Fibroblast of skin of back (primary cell): Measurements from ENCODE around the gene GTF2I.
"Not testable (repeated sequence)": the region's sequence is repeated elsewhere in the genome, so short reads cannot be mapped to it uniquely, and the experiment has no call there.

ENCODE experiments used
- DNase-seq: peaks from one replicate; pipeline ENCODE4 v3.0.0-alpha.2; 2013

Gene GTF2I

DNA sequence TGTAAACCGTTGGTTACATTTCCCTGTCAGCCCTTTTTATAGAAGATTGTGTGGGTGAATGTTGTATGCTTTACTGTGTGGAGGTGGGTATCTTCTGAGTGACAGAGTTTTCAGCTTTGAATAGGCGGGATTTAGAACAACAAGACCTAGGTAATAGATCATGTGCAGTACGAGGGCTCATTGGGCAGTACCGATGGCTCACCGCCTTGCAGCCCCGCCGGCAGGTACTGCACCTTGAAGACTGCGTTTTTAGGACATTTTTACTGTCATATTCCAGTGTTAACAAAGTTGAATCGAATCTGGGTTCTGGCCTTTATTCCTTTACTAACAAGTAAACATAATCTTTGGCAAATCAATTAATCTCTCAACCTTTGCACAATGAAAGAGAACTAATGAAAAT is 60.4 kb downstream of the GTF2I start:
- no peak for DNase-seq

DNA sequence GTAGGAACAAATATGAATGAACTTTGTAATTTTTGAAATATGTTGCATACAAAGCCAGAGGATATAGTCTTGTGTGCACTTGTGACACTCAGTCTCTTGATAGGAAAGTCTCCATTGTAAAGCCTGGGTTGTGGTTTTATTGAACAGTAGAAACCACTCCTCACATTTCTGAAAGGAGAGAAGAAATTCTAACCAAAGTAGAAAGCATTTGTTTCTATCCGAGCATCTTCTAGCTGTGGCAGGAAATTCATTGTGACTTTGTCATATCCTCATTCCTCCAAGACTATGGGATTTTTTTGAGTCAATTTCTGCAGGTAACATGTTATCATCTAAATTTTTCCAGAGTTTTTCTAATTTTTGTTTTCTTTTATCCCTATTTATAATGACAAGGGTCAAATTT is 60.8 kb downstream of the GTF2I start:
- peak; percentile 35 for DNase-seq

DNA sequence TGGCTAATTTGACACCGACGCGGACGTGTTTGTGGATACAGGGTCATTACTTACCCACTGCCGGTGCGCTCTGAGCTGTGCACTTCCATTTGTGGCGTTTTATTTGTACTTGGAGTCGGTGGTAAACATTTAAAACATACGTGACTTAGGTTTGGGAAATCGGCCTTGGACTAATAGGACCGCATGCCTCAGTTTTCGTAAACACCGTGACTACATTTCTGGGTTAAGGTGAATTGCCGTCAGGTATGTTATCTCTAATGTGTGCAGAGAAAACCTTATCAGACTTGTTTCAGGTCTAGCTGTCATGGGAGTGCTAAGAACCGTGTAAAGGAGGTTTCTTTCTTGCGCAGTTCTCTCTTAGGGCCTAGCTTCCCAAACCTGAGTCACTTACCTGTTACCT is 64.6 kb downstream of the GTF2I start:
- DNase-seq: no peak

DNA sequence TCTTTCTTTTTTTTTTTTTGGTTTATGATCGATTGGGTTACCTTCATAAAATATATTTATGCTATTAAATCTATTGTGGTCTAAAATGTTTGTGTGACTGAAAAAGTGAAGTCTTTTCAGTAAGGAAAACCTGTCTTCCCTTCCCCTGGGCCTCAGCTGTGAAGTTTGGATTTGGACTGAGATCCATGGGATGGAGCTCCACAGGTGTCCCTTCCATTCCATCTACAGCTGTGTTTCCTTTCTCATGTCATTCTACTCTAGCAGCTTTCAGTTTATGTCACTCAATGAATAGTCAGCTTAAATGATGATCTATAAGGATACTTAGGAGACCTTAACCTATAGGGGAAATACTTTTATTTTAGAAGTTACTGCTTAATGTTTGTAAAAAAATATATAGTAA is 68.3 kb downstream of the GTF2I start:
- no peak for DNase-seq

DNA sequence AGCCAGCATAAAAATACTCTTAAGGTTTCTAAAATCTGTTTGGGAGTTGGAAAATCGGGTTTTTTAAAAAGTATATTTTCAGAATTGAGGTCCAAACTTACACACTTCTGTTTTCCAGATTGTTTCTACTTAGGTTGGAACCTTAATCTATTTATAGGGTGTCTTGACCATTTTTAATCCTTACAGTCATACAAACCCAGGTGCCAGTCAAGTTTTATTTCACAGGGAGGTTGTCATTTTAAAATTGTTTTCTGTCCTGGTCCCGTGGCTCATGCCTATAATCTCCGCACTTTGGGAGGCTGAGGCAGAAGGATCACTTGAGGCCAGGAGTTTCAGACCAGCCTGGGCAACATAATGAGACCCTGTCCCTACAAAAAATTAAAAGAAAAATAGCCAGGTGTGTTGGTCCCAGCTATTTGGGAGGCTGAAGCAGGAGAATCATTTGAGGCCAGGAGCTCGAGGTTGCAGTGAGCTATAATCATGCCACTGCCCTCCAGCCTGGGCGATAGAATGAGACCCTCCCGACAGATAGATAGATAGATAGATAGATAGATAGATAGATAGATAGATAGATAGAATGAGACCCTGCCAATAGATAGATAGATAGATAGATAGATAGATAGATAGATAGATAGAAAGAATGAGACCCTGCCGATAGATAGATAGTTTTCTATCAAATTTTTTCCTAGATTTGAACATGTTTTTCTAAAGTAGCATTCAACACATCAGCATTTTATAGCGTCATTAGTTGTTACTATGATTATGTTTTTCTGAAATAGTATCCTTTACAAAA is 69.0 kb downstream of the GTF2I start:
- DNase-seq: no peak

DNA sequence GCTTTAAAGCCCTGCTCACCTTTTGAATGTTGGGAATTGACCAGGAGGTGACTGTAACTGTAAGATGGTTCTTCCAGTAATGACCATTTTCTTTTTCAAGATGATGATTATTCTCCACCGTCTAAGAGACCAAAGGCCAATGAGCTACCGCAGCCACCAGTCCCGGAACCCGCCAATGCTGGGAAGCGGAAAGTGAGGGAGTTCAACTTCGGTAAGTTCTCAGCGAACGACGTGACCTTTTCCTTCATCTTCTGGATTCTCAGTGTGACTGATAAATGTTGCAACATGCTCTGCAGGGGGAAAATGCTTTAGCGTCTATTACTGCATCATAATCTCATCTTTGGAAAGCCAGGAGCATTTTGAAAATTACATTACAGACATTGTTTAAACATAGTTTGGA is 71.2 kb downstream of the GTF2I start:
- DNase-seq: not testable (repeated sequence)

DNA sequence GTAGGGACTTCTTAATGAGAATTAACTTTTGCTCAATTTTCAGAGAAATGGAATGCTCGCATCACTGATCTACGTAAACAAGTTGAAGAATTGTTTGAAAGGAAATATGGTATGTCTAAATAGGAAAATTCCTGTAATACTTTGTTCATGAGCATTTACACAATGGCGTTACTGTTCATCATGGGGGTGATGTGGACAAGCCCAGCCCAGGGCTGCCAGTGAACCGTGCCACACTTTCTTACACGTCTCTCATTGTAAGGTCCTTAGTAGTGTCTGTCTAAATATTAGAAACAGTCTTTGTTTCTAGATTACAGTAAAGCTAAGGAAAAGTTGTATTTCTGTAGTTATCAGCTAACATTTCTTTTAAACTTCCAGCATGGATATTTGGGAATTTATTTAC is 72.7 kb downstream of the GTF2I start:
- DNase-seq: not testable (repeated sequence)

DNA sequence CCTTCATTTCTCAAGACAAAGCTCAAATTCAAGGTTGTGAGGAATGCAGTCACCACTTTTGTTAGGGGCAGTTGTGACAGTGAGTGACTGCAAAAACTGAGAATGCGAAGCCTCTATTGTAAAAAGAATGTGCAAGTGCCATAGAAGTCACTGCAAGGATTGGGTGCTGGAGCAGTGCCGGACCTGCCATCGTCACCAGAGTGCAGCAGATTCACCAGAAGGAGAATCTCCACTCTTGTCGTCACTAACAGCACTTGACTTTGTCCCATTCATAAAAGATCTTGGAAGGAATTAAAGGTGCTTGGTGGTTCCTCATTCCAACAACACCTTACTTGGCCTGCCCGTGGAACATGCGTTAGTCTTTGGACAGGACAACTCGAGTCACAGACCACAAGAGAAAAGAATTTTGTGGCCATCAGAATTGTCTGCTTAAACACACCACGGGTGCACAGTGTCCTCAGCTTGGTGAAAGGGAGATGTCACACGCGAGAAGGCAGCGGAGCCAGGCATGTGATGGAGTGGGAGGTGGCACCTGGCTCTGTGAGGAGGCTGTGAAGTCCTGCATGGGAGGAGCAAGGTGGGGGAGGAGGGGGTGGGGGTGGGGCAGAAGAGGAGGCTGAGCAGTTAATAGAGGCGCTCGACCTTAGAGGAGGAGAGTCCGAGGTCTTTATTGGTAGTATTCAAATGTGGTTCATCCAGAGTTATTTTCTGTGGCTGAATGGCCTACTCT is 82.6 kb downstream of the GTF2I start:
- DNase-seq: not testable (repeated sequence)

DNA sequence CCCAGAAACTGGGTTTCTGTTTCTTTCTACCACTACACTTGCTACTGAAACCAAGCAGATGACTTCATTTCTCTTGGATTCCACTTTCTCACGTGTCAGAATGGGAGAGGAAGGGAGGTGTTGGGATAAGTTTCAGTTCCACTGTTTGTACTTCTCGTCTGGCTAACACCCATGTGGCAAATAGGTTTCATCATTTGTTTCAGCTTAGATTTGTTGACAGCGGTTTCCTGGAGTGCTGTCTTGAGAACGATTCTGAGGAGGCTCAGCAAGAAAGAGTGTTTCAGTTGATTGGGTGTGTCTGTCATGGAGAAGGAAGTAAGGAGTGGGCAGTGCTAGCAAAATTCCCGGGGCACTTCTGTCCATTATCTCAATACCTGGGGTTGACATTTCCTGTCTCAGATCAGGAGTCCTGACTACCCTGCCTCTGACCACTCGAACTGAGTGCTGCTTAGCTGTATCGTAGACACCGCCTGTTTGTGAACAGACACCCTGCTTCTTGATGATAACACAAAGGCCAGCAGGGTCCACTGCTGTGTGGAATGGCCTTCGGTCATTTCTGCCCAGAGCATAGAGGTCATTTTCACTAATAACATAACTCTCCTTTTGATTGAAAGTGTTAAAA is 86.5 kb downstream of the GTF2I start:
- not testable (repeated sequence) for DNase-seq

DNA sequence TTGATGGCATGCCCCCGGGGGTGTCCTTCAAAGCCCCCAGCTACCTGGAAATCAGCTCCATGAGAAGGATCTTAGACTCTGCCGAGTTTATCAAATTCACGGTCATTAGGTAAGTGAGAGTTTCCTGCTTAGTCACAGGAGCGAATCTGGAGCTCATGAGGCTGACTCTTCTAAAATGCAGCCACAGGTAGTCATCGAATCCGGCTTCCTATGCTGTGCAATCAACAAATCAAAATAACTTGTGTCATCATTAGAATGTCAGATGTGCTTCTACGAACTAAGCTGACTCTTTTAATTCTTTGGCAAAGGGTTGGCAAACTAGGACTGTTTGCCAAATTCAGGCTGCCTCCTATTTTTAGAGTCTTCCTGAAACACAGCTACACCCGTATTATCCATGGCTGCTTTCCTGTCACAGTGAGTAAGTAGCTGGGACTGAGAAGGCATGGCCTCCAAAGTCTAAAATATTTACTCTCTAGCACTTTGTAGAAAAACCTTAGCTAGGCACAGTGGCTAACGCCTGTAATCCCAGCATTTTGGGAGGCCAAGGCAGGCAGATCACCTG is 96.5 kb downstream of the GTF2I start:
- not testable (repeated sequence) for DNase-seq

DNA sequence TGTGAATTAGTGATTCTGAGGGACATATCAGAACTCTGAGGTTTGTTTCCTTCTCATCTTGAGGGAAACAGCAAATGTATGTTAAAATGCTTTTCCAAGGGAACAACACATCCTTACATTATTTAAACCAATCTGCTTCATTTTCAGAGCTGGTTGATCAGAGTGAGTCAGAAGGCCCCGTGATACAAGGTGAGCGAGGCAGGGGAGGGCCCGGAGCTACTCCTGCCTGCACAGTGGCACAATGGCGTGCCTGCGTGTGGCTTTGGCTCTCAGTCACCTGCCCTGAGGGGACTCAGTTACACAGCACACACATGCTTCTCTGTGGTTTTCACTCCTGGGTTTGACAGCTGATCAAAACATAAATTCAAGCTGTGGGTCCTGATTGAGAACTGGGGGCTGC is 99.2 kb downstream of the GTF2I start:
- DNase-seq: not testable (repeated sequence)

DNA sequence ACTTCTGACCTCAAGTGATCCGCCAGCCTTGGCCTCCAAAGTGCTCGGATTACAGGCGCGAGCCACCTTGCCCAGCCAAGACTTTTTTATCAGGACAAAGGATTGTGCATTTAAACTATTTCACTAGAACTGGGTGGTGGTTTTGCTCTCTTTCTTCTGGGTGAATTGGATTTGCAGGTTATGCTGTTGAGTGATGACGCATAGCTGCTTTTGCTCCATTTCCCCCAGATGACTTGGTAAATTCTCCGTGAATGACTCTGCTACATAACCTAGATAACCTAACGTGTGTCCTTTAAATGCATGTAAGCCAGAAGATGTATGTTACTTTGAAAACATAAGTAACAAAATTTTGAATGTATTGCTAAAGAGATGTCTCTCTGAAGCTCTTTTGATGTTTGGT is 100.8 kb downstream of the GTF2I start:
- not testable (repeated sequence) for DNase-seq

DNA sequence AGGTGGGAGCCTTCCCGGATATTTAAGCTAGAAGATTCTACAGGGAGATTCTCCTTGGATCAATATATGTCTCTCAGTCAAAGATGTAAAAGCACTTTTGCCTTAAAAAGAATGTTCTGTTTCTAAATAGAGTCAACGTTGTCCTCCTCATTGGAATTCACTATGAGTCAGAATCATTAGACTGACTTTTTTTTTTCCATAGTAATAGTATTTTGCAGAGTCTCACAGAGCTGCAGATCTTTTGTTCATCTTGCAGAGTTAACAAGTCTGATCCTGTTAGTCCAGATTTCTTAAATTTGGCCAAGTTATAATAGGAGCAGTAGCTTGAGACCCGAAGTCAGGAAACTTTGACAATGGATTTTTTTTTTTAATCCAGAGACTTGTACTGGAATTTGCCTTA is 101.5 kb downstream of the GTF2I start:
- not testable (repeated sequence) for DNase-seq

DNA sequence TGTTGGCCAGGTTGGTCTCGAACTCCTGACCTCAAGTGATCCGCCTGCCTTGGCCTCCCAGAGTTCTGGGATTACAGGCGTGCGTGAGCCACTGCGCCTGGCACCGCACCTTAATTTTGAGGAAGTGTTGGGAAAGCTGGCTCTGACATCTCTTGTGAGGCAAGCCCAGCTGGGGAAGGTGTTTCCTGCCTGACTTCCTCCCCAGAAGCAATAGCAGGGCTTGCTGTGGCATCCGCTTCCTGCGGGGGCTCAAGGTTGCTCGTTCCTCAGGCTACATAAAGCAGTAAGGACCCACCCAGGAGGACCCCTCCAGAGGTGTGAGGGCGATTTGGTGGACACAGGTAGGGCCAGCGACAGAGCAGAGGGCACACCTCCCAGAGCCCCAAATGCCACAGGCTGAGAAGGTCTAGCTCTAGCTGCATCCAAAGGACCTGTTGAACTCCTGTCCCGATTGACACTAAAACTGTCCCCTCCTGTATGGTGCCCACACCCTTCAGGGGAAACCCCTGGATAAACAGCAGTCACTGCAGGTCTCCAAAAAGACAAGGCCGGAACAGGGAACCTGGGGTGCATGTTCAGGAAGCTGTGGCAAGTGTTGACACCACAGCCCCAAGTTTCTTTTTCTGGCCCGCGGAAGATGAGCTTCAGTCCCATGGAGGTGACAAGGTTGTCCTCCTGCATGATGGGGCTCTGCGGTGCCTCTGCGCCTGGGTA is 107.8 kb downstream of the GTF2I start:
- DNase-seq: not testable (repeated sequence)

DNA sequence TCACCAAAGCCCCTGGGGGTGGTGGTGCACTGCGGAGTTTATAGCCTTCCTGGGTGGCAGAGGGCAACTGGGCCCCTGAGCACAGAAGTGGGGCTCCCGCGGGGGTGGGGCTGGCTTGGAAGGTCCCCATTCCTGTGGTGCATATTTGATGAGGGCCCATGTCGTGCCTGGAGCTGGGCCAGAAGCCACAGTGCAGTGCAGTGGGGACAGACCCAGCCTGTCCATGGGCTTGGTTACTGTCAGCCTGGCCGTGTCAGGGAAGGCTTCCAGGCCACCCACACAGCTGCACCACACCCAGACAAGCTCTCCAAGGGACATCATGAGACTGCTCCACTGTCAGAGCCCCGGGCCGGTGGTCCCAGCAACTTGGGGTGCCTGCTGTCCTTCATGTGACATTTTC is 109.0 kb downstream of the GTF2I start:
- not testable (repeated sequence) for DNase-seq

DNA sequence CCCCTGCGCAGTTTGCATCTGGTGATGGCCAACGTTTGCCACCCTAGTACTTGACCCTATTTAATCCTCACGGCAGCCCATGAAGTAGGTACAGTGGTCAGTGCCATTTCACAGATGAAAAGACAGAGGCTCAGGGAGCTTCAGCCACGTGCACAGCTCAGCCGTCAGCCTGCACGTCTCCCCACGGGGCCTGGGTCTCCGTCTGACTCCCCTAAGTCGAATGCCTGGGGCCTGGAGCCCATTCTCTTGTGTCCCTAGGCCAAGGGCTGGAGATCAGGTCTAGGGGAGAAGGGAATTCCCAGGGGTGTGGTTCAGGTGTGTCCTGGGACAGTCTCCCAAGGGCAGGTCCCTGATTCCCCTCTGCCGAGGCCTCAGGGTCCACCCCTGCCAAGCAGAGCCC is 109.5 kb downstream of the GTF2I start:
- DNase-seq: not testable (repeated sequence)

DNA sequence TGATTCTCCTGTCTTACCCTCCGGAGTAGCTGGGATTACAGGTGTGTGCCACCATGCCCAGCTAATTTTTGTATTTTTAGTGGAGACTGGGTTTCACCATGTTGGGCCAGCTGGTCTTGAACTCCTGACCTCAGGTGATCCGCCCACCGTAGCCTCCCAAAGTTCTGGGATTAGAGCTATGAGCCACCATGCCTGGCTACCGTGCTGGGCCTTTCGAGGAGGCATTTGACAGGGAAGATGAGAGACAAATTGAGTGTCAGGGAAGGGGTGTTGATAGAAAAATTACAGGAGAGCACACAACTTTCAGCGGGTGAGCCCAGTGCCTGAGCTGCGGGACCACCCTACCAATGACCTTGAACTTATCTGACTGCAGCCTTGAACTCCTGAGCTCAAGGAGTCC is 112.5 kb downstream of the GTF2I start:
- not testable (repeated sequence) for DNase-seq

DNA sequence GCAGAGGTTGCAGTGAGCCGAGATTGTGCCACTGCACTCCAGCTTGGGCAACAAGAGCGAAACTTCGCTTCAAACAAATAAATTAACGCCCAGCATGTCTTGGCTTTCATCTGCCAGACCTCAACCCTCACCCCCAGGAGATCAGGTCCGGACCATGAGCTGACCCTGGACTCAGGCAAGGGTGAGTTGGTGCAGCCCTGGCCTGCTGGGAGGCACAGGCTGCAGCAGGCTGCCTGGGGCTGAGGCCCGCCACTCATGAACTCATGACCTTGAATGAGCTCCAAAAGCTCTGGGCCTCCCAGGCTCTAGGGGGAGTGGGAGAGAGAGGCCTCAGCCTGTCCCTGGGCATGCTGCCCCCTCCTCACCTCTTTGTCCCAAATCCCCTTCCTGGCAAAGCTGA is 114.6 kb downstream of the GTF2I start:
- not testable (repeated sequence) for DNase-seq

DNA sequence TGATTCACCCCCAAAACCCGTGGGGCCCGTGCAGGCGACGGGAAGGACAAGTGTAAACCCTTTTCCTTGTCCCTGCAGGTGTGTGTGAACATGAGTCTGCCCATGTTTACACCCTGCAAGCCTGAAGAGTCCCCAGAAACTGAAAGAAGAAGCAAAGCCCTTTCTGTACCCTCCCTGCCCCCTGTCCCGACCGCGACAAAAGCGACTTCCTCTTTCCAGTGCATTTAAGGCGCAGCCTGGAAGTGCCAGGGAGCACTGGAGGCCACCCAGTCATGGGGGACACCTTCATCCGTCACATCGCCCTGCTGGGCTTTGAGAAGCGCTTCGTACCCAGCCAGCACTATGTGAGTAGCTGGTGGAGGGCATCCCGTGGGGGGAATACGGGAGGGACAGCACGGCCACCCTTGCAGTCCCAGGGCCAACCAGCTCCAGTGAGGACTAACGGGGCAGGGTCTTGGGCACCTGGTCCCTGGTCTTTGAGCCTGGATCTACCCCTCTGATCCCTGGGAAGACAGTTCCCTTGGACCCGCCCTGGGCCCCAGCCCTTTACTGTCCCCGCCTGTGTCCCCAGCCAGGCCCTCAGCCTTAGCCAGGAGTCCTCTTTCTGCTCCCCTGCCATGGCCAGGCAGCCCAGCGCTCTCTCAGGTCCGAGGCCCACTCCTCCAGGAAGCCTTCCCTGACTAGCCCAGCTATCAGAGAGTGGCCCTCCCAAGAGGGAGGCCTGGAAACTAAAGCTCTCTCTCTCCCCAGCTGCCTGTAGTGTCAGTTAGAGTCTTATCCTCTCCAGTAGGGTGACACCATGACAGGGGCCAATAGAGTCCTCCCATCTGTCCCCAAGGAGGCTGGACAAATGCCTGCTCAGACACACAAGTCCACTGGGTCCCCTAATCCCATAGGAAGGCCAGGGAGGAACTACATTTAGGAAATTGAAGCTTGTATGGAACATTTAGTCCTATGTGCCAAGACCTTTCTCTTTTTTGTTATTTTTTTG is 116.5 kb downstream of the GTF2I start, which contains the start of gene NCF1:
NCF1 (plus strand) TSS at position 252 of the 991 bp plus-strand sequence; CDS start at position 273, 21 bp downstream.
- DNase-seq: not testable (repeated sequence)

DNA sequence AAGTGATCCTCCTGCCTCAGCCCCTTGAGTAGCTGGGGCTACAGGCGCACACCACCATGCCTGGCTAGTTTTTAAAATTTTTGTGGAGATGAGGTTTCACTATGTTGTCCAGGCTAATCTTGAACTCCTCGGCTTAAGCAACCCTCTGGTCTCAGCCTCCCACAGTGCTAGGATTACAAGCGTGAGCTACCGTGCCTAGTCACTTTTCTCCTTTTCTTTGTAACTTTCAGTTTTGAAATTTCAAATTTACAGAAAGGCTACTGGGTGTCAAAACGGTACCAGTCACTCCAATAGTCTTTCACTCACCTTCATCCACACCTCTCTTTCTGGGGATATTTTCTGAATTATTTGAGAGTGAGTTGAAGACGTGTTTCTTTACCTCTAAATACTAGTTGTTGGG is 117.6 kb downstream of the GTF2I start:
- DNase-seq: not testable (repeated sequence)

DNA sequence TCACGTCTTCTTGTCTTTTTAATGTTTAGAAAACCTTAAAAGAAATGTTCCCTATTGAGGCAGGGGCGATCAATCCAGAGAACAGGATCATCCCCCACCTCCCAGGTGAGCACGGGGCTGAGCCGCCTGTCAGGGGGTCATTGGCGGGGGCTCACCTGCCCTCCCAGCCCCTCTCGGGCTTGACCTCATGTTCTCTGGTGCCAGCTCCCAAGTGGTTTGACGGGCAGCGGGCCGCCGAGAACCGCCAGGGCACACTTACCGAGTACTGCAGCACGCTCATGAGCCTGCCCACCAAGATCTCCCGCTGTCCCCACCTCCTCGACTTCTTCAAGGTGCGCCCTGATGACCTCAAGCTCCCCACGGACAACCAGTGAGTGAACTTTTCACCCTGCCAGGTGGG is 121.5 kb downstream of the GTF2I start:
- not testable (repeated sequence) for DNase-seq
